IMR-90 (cell line): Measurements from ENCODE around the gene EXOC4. TPM values are rescaled to one million over a fixed set of nuclear protein-coding genes. Genes with fewer than 3 reads are reported as not detected.

ENCODE experiments used
- ATAC-seq: fragments of 200-7000 bp; cut with Tn5 transposase; 2 replicates; pipeline ENCODE4 v1.9.1; 2020; ENCODE audit warnings: low read depth, mild to moderate bottlenecking, moderate library complexity
- BruUV-seq: library from RNA; stranded (reverse); fragments of 400-500 nt; replicated peaks from 2 replicates; lab custom pipeline; 2021; lab: Mats Ljungman, UMichigan
- CTCF ChIA-PET: fragments of 300-600 bp; formaldehyde crosslinking; extraction: SDS; loops from one replicate; lab custom pipeline; 2021; ENCODE audit warnings: antibody characterized with exemption; lab: Yijun Ruan, JAX
- POLR2A ChIA-PET: fragments of 300-600 bp; sonication (Branson Sonifier 250); formaldehyde crosslinking; loops from one replicate; lab custom pipeline; 2022; ENCODE audit warnings: antibody characterized with exemption; ENCODE audit not compliant: unreplicated experiment; lab: Charles Lee
- DNase-seq: peaks from one replicate; pipeline ENCODE4 v3.0.0; 2013
- H2AFZ ChIP-seq: replicated peaks from 2 replicates; pipeline ENCODE3; 2013; ENCODE audit warnings: low read length, mild to moderate bottlenecking; ENCODE audit not compliant: poor library complexity
- H2AK5ac ChIP-seq: 2 replicates; pipeline ENCODE4 v1.6.1; 2013; ENCODE audit warnings: low read depth, low read length, inconsistent platforms
- H2AK9ac ChIP-seq: replicated peaks from 2 replicates; pipeline ENCODE3; 2013; ENCODE audit warnings: mild to moderate bottlenecking, low read depth, low read length, moderate library complexity; ENCODE audit not compliant: poor library complexity
- H2BK120ac ChIP-seq: 2 replicates; pipeline ENCODE4 v1.6.1; 2013; ENCODE audit warnings: low read depth, low read length, inconsistent platforms
- H2BK15ac ChIP-seq: 3 replicates; pipeline ENCODE4 v1.6.1; 2013; ENCODE audit warnings: low read depth, low read length, inconsistent platforms
- H2BK20ac ChIP-seq: 2 replicates; pipeline ENCODE4 v1.6.1; 2013; ENCODE audit warnings: low read depth, mild to moderate bottlenecking, inconsistent platforms, low read length, moderate library complexity
- H2BK5ac ChIP-seq: 2 replicates; pipeline ENCODE4 v1.6.1; 2013; ENCODE audit warnings: mild to moderate bottlenecking, low read depth, low read length, inconsistent platforms; ENCODE audit not compliant: poor library complexity, severe bottlenecking
- H3K14ac ChIP-seq: replicated peaks from 2 replicates; pipeline ENCODE4 v1.6.1; 2013; ENCODE audit warnings: low read depth, low read length, inconsistent platforms
- H3K18ac ChIP-seq: 2 replicates; pipeline ENCODE4 v1.6.1; 2013; ENCODE audit warnings: low read depth, low read length, control low read depth
- H3K23ac ChIP-seq: 2 replicates; pipeline ENCODE4 v1.6.1; 2013; ENCODE audit warnings: low read depth, low read length, inconsistent platforms
- H3K27ac ChIP-seq: 2 replicates; pipeline ENCODE4 v1.5.1; 2013; ENCODE audit warnings: mild to moderate bottlenecking, control low read depth, low read length; ENCODE audit not compliant: insufficient read depth
- H3K27me3 ChIP-seq: 2 replicates; pipeline ENCODE4 v1.6.1; 2013; ENCODE audit warnings: low read length; ENCODE audit not compliant: control insufficient read depth, insufficient read depth
- H3K36me3 ChIP-seq: 2 replicates; pipeline ENCODE4 v1.6.1; 2013; ENCODE audit warnings: low read length, mixed read lengths; ENCODE audit not compliant: control insufficient read depth, insufficient read depth
- H3K4ac ChIP-seq: 2 replicates; pipeline ENCODE4 v1.6.1; 2013; ENCODE audit warnings: low read depth, low read length, inconsistent platforms
- H3K4me1 ChIP-seq: 2 replicates; pipeline ENCODE4 v1.6.1; 2013; ENCODE audit warnings: low read length, mixed read lengths; ENCODE audit not compliant: control insufficient read depth, insufficient read depth
- H3K4me2 ChIP-seq: 2 replicates; pipeline ENCODE4 v1.6.1; 2013; ENCODE audit warnings: low read depth, mild to moderate bottlenecking, control low read depth, low read length, moderate library complexity
- H3K4me3 ChIP-seq: 2 replicates; pipeline ENCODE4 v1.5.1; 2013; ENCODE audit warnings: low read depth, mild to moderate bottlenecking, control low read depth, low read length, moderate library complexity; ENCODE audit not compliant: insufficient read depth
- H3K56ac ChIP-seq: 2 replicates; pipeline ENCODE4 v1.6.1; 2013; ENCODE audit warnings: low read length, inconsistent platforms; ENCODE audit not compliant: insufficient read depth; ENCODE audit errors: extremely low read depth
- H3K79me1 ChIP-seq, 2 experiments: 2 replicates each; pipeline ENCODE4 v1.6.1; 2013; ENCODE audit warnings: low read length in 2 of 2, inconsistent platforms in 1 of 2, low read depth in 1 of 2
- H3K9ac ChIP-seq: 2 replicates; pipeline ENCODE4 v1.6.1; 2013; ENCODE audit warnings: low read depth, low read length, control low read depth
- H3K9me1 ChIP-seq: 2 replicates; pipeline ENCODE4 v1.6.1; 2013; ENCODE audit warnings: low read length, inconsistent platforms; ENCODE audit not compliant: insufficient read depth
- H3K9me3 ChIP-seq: 2 replicates; pipeline ENCODE4 v1.6.1; 2013; ENCODE audit warnings: low read length; ENCODE audit not compliant: control insufficient read depth, insufficient read depth
- H4K20me1 ChIP-seq: 2 replicates; pipeline ENCODE4 v1.6.1; 2013; ENCODE audit warnings: low read length, inconsistent platforms; ENCODE audit not compliant: insufficient read depth
- H4K5ac ChIP-seq: 2 replicates; pipeline ENCODE4 v1.6.1; 2013; ENCODE audit warnings: mild to moderate bottlenecking, low read depth, low read length, control low read depth
- H4K8ac ChIP-seq, 2 experiments: 2 replicates each; pipeline ENCODE4 v1.6.1; 2013; ENCODE audit warnings: low read depth in 2 of 2, low read length in 2 of 2, control low read depth in 1 of 2, inconsistent platforms in 1 of 2
- H4K91ac ChIP-seq: 2 replicates; pipeline ENCODE4 v1.6.1; 2013; ENCODE audit warnings: low read depth, low read length, inconsistent platforms; ENCODE audit not compliant: insufficient read depth
- BHLHE40 ChIP-seq: fragments of 150-350 bp; IDR thresholded peaks from 2 replicates; pipeline ENCODE4 v1.6.1; 2016; ENCODE audit warnings: mild to moderate bottlenecking, low read depth, low read length
- CEBPB ChIP-seq: IDR thresholded peaks from 2 replicates; pipeline ENCODE4 v1.6.1; 2012; ENCODE audit warnings: low read depth, low read length, improper control_type of control experiment
- CHD1 ChIP-seq: IDR thresholded peaks from 2 replicates; pipeline ENCODE4 v1.6.1; 2012; ENCODE audit warnings: low read depth, low read length, improper control_type of control experiment
- CTCF ChIP-seq: conservative IDR thresholded peaks from 2 replicates; pipeline ENCODE4 v1.5.1; 2012; ENCODE audit warnings: mild to moderate bottlenecking, low read depth, low read length, improper control_type of control experiment
- FOS ChIP-seq: fragments of 150-350 bp; IDR thresholded peaks from 2 replicates; pipeline ENCODE4 v1.6.1; 2016; ENCODE audit warnings: low read depth, low read length
- MAFK ChIP-seq: IDR thresholded peaks from 2 replicates; pipeline ENCODE4 v1.6.1; 2012; ENCODE audit warnings: low read depth, low read length, improper control_type of control experiment
- MAZ ChIP-seq: IDR thresholded peaks from 2 replicates; pipeline ENCODE4 v1.6.1; 2012; ENCODE audit warnings: low read depth, mild to moderate bottlenecking, low read length, improper control_type of control experiment, moderate library complexity, borderline replicate concordance
- MXI1 ChIP-seq: IDR thresholded peaks from 2 replicates; pipeline ENCODE4 v1.6.1; 2012; ENCODE audit warnings: low read depth, mild to moderate bottlenecking, low read length, moderate library complexity, borderline replicate concordance
- NFE2L2 ChIP-seq: fragments of 150-350 bp; IDR thresholded peaks from 2 replicates; pipeline ENCODE4 v1.6.1; 2016; ENCODE audit warnings: low read depth, mild to moderate bottlenecking, low read length
- POLR2A ChIP-seq: IDR thresholded peaks from 2 replicates; pipeline ENCODE4 v1.6.1; 2012; ENCODE audit warnings: mild to moderate bottlenecking, low read depth, low read length
- RAD21 ChIP-seq: IDR thresholded peaks from 2 replicates; pipeline ENCODE4 v1.6.1; 2012; ENCODE audit warnings: low read length, improper control_type of control experiment
- RCOR1 ChIP-seq: IDR thresholded peaks from 2 replicates; pipeline ENCODE4 v1.6.1; 2012; ENCODE audit warnings: mild to moderate bottlenecking, low read length, improper control_type of control experiment; ENCODE audit not compliant: insufficient replicate concordance
- RFX5 ChIP-seq: IDR thresholded peaks from 2 replicates; pipeline ENCODE4 v1.8.0; 2012; ENCODE audit warnings: low read depth, mild to moderate bottlenecking, low read length, moderate library complexity
- SMC3 ChIP-seq: fragments of 150-350 bp; IDR thresholded peaks from 2 replicates; pipeline ENCODE4 v1.6.1; 2016; ENCODE audit warnings: low read depth, mild to moderate bottlenecking, antibody characterized with exemption, low read length, moderate library complexity
- WGBS, 2 experiments: methylation state at CpG; one replicate each; pipeline versions ENCODE4 v1.1.5 to v1.1.7; 2013; ENCODE audit warnings: missing lambda C conversion rate in 2 of 2; ENCODE audit not compliant: insufficient read length in 1 of 2; ENCODE audit errors: extremely low coverage in 2 of 2; 5-methylcytosine and 5-hydroxymethylcytosine counted together
- dilution Hi-C: fragments of 300-500 bp; cut with HindIII; formaldehyde crosslinking; loops from one replicate; pipeline ENCODE4 v1.14.3; 2018; ENCODE audit warnings: low sequenced_read_pairs; ENCODE audit not compliant: unreplicated experiment
- in situ Hi-C: fragments of 300-500 bp; cut with MboI; formaldehyde crosslinking; loops from 3 replicates; pipeline ENCODE4 v1.14.3; 2019; ENCODE audit warnings: low sequenced_read_pairs, inconsistent platforms, mixed read lengths
- intact Hi-C: fragments of 100-400 bp; cut with micrococcal nuclease; formaldehyde crosslinking; loops from 2 replicates; pipeline ENCODE4 v1.10.0; 2022
- polyA plus RNA-seq, 3 experiments: library from polyadenylated mRNA; depleted of rRNA; stranded (reverse); fragments of >200 nt; gene quantifications; 2 replicates each; pipeline ENCODE4 v1.2.3, GENCODE V29; 2012; ENCODE audit warnings: low replicate concordance in 1 of 3
- total RNA-seq: library from RNA; depleted of rRNA; stranded (reverse); fragments of >200 nt; gene quantifications from 2 replicates; pipeline ENCODE4 v1.2.3, GENCODE V29; 2012
- TF ChIP-seq, protein P1 (sequence below): fragments of 150-350 bp; IDR thresholded peaks from 2 replicates; pipeline ENCODE4 v1.6.1; 2016; ENCODE audit warnings: low read depth, mild to moderate bottlenecking, low read length, moderate library complexity, borderline replicate concordance
- TF ChIP-seq, protein P2 (sequence below): fragments of 150-350 bp; IDR thresholded peaks from 2 replicates; pipeline ENCODE4 v1.6.1; 2017; ENCODE audit warnings: mild to moderate bottlenecking, antibody characterized with exemption, low read length, low read depth

EXOC4 gene
- total and polyA plus RNA-seq, 2 of the 4 experiments (the other 2 are of a cell fraction), result 25.4 to 94.6 TPM

DNA sequence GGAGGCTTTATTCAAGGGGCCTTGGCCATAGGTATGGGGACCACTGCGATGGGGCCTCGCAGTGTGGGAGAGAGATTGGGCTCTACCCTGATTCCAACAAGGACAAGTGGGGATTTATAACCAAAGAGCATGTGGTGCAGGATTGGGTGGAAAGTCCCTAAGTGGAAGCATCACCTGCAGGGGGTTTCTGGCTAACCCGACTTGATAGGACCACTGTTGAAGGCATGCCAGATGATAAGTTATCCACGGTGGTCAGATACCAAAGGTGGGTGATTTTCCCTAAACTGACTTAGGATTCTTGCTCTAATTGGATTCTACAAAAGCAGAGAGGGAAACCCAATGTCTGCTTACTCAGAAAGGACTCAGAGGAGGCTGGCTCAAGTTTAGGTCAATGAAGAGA lies 444.7 kb downstream of the EXOC4 start:
- Histone ChIP-seq H3K27me3 (no peaks in the 10 kb centered on the region), H4K8ac (no peak overlapping the region), H3K18ac (peak overlapping the region; percentile 65), H2BK120ac (no peak overlapping the region), H3K4me3 (no peak overlapping the region), H3K4me2 (peak overlapping the region; percentile 44), H3K79me1 (peaks cover 5 to 8% of the 10 kb centered on the region in 2 experiments; a peak in 2 of 4 replicates), H4K20me1 (no peaks in the 10 kb centered on the region), H2BK5ac (no peak overlapping the region), H3K36me3 (no peaks in the 10 kb centered on the region), H3K14ac (peak overlapping the region; percentile 55; the same call in 1 of the 2 replicates), H2BK20ac (no peak overlapping the region), H3K9me3 (no peaks in the 10 kb centered on the region), H4K91ac (no peak overlapping the region), H3K23ac (no peak overlapping the region; the same call in 1 of the 2 replicates), H4K5ac (no peak overlapping the region), H3K9ac (no peak overlapping the region), H2AK5ac (peak overlapping the region; percentile 23; the same call in 1 of the 2 replicates), H2AK9ac (no peak overlapping the region), H3K56ac (no peak overlapping the region), H2BK15ac (no peak overlapping the region), H3K27ac (no peak overlapping the region), H2AFZ (no peak overlapping the region), H3K9me1 (peaks cover 9% of the 10 kb centered on the region), H3K4me1 (peaks cover 8% of the 10 kb centered on the region), H3K4ac (no peak overlapping the region)
- BruUV-seq, result no TSS peak
- ChIA-PET POLR2A (no interaction called here), CTCF (interaction anchor here (0.6 to 1.0 kb wide), 3 partner anchors 10 to 1237 kb away, joined by 3 read pairs; no protein-coding TSS in a partner anchor)
- ATAC-seq (peak; percentile 59), DNase-seq (peak; percentile 24)
- intact Hi-C loops, result no loop called here
- WGBS, 2 experiments, result 80% methylated on average over 1 of the region's 4 CpGs; no CpG with 5 or more reads in 1 of the 2 experiments
- in situ Hi-C loops, result no loop called here
- dilution Hi-C loops, result no loop called here
- TF ChIP-seq, protein P1, sequence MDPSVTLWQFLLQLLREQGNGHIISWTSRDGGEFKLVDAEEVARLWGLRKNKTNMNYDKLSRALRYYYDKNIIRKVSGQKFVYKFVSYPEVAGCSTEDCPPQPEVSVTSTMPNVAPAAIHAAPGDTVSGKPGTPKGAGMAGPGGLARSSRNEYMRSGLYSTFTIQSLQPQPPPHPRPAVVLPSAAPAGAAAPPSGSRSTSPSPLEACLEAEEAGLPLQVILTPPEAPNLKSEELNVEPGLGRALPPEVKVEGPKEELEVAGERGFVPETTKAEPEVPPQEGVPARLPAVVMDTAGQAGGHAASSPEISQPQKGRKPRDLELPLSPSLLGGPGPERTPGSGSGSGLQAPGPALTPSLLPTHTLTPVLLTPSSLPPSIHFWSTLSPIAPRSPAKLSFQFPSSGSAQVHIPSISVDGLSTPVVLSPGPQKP, result no peak
- TF ChIP-seq FOS (no peak), SMC3 (no peak), CHD1 (no peak), CEBPB (no peak), MXI1 (no peak), RCOR1 (no peak), CTCF (no peak), RFX5 (no peak), RAD21 (no peak), POLR2A (no peak), BHLHE40 (no peak), MAFK (no peak), MAZ (no peak), NFE2L2 (no peak)
- TF ChIP-seq, protein P2, sequence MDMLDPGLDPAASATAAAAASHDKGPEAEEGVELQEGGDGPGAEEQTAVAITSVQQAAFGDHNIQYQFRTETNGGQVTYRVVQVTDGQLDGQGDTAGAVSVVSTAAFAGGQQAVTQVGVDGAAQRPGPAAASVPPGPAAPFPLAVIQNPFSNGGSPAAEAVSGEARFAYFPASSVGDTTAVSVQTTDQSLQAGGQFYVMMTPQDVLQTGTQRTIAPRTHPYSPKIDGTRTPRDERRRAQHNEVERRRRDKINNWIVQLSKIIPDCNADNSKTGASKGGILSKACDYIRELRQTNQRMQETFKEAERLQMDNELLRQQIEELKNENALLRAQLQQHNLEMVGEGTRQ, result no peak
